HG03060 (cell line): Measurements from ENCODE around the gene SLC6A6.

ENCODE experiments used
- ATAC-seq: cut with Tn5 transposase; IDR thresholded peaks from one replicate; pipeline ENCODE4 v1.9.1; 2021; ENCODE audit warnings: low read depth, moderate number of reproducible peaks; ENCODE audit not compliant: unreplicated experiment

Gene SLC6A6

GRCh38 chr3:14414846-14415464 is 12.5 kb downstream of the SLC6A6 start:
- no peak for ATAC-seq

- no peak for ATAC-seq
Observed at GRCh38 chr3:14415501-14415900, 13.1 kb downstream of the SLC6A6 start.

- ATAC-seq: no peak
Observed at GRCh38 chr3:14416453-14416852, 14.0 kb downstream of the SLC6A6 start.

- ATAC-seq: no peak
Observed at GRCh38 chr3:14418296-14419250, 16.2 kb downstream of the SLC6A6 start.

GRCh38 chr3:14422016-14422963 is 19.9 kb downstream of the SLC6A6 start:
- ATAC-seq: no peak

- ATAC-seq: no peak
Observed at GRCh38 chr3:14423197-14423743, 20.9 kb downstream of the SLC6A6 start.

- ATAC-seq: no peak
Observed at GRCh38 chr3:14423963-14424362, 21.6 kb downstream of the SLC6A6 start.

- ATAC-seq: no peak
Observed at GRCh38 chr3:14424711-14425580, 22.5 kb downstream of the SLC6A6 start.

GRCh38 chr3:14425581-14426304 is 23.3 kb downstream of the SLC6A6 start:
- ATAC-seq: no peak

GRCh38 chr3:14426305-14426620 is 23.9 kb downstream of the SLC6A6 start:
- ATAC-seq: no peak

GRCh38 chr3:14428087-14429033 is 26.0 kb downstream of the SLC6A6 start:
- ATAC-seq: no peak

- no peak for ATAC-seq
Observed at GRCh38 chr3:14429237-14429636, 26.8 kb downstream of the SLC6A6 start.

GRCh38 chr3:14429640-14430039 is 27.2 kb downstream of the SLC6A6 start:
- no peak for ATAC-seq

- no peak for ATAC-seq
Observed at GRCh38 chr3:14430053-14430452, 27.6 kb downstream of the SLC6A6 start.

GRCh38 chr3:14430706-14431451 is 28.5 kb downstream of the SLC6A6 start:
- ATAC-seq: no peak

GRCh38 chr3:14431452-14431916 is 29.1 kb downstream of the SLC6A6 start:
- ATAC-seq: no peak
